22Rv1 (cell line): ENCODE data around the gene GABBR2.

Experiments
- H3K27ac ChIP-seq: fragments of 450-650 bp; 2 replicates; pipeline ENCODE4 v1.5.1; 2017
- ZFX ChIP-seq: fragments of 450-650 bp; IDR thresholded peaks from 2 replicates; pipeline ENCODE4 v1.6.1; 2017; ENCODE audit warnings: antibody characterized with exemption, borderline replicate concordance
- TF ChIP-seq, protein P1 (sequence below): fragments of 450-650 bp; IDR thresholded peaks from 2 replicates; pipeline ENCODE4 v1.5.1; 2017; ENCODE audit warnings: mild to moderate bottlenecking

GABBR2 gene

DNA sequence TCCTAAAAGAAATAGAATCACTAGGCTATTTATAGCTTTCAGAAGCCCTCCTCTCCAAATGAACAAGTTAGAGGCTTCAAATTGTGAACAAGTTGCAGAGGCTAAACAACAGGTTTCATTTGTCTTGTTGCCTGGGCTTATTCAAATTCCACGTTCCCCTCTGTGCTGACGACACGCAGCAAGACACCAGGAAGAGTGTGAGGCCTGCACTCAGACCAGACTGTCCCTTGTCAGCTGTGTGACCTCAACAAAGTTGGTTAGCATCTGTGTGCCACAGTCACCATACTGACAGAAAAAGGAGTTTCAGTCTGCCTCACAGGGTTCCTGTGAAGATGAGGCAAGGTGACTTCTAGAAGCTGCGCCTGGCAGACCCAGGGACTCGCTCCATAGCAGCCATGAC, 22.1 kb upstream of the GABBR2 start:
- TF ChIP-seq, protein P1, sequence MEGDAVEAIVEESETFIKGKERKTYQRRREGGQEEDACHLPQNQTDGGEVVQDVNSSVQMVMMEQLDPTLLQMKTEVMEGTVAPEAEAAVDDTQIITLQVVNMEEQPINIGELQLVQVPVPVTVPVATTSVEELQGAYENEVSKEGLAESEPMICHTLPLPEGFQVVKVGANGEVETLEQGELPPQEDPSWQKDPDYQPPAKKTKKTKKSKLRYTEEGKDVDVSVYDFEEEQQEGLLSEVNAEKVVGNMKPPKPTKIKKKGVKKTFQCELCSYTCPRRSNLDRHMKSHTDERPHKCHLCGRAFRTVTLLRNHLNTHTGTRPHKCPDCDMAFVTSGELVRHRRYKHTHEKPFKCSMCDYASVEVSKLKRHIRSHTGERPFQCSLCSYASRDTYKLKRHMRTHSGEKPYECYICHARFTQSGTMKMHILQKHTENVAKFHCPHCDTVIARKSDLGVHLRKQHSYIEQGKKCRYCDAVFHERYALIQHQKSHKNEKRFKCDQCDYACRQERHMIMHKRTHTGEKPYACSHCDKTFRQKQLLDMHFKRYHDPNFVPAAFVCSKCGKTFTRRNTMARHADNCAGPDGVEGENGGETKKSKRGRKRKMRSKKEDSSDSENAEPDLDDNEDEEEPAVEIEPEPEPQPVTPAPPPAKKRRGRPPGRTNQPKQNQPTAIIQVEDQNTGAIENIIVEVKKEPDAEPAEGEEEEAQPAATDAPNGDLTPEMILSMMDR, result no peak
- no peak for TF ChIP-seq ZFX
- H3K27ac ChIP-seq, result no peak overlapping the region

- H3K27ac ChIP-seq, result no peak overlapping the region
- TF ChIP-seq ZFX, result no peak
- TF ChIP-seq, protein P1, result no peak
Measured at GRCh38 chr9:98728500-98728899, 19.8 kb upstream of the GABBR2 start.

- TF ChIP-seq ZFX, result no peak
- TF ChIP-seq, protein P1, result no peak
- no peak overlapping the region for H3K27ac ChIP-seq
Measured at GRCh38 chr9:98727428-98727827, 18.7 kb upstream of the GABBR2 start.

DNA sequence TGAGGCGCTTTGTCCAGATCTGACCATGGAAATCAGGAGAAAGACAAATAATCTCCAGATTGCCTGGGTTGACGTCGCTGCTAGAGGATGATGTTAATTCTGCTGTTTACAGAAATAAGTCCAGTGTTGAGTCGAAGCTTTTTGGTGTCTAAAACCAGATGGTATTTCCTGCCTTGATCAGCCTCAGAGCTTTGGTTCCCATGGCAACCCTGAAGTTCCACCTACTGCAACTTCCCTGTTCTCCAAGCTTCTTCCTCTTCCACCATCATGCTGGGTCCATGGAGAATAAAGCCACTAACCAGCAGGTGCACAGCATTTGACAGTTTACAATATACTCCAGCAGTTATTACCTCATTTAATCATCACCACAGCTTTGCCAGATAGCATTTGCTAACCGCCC, 18.0 kb upstream of the GABBR2 start:
- TF ChIP-seq, protein P1, result no peak
- no peak for TF ChIP-seq ZFX
- H3K27ac ChIP-seq, result no peak overlapping the region

DNA sequence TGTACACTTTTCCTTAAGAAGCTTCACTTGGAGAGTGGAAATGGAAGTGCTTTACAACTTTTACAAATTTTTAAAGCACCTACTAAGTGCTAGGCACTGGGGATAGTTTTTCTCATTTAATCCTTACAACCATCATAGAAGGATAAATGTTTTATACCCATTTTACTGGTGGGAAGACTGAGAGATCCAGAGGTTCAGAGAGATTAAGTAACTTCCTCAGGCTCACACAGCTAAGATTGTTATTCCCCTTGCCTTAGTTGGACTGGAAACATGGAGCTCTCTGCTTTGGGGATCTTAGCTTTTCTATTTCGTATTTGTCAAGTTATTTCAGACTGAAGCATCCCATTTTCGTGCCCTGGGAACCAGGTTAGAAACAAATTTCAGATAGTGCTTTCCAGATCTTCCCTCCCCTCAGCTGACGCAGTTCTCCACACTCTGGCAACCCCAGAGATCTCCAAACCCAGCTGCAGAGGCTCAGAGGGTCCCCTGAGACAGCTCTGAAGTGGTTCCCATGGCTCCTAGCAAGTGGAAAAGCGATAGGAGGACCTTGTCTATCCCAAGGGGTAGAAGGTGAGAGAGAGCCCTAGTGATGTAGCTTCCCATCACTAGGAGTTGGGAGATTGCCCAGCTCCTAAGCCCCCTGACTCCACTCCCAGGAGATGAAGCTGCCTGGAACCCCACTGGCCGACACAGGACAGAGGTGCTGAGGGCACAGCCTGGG, 16.2 kb upstream of the GABBR2 start:
- H3K27ac ChIP-seq, result no peak overlapping the region
- TF ChIP-seq ZFX, result no peak
- TF ChIP-seq, protein P1, result no peak

DNA sequence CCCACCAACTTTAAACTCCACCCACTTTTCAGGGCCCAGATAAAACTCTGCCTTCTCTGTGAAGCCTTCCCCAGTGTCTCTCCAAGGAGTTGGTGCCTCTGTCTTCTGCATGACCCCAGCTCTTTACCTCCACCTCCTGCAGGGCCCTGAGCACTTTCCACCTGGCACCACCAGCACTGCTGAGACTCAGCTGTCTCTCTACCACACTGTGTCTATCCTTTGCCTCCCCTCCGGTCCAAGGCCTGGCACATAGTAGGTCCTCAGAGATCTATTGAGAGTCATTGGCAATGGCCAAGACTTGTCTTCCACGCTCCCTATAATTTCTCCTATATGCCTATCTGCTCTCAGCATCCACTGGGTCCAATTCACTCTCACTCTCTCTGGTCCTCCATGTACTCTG, 12.9 kb upstream of the GABBR2 start:
- TF ChIP-seq ZFX, result no peak
- TF ChIP-seq, protein P1, result no peak
- H3K27ac ChIP-seq, result no peak overlapping the region

DNA sequence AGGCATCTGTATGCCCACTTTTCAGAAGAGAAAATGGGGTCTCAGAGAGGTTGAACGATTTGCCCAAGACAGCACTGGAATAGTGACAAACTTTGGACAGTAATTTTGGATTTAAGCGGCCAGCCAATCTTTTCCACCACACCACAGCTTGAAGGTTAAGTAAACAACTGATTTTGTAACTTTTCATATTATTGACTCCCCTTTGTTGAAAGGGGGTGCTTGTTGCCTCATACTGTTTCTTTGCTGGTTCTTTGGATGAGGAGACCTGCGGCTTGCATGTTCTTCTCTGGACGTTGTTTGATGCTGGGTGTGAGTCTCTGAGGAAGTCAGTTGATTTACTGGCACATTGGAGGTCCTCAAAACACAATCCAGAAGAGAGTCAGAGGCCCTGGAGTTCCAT, 11.7 kb upstream of the GABBR2 start:
- no peak overlapping the region for H3K27ac ChIP-seq
- TF ChIP-seq, protein P1, result no peak
- no peak for TF ChIP-seq ZFX
